EL (cell line): ENCODE data around the gene SCAMP1.
"Not testable (repeated sequence)": the region's sequence is repeated elsewhere in the genome, so short reads cannot be mapped to it uniquely, and the experiment has no call there.

Source experiments
- DNase-seq: peaks from one replicate; pipeline ENCODE4 v3.0.0-alpha.2; 2016

Gene SCAMP1, protein sequence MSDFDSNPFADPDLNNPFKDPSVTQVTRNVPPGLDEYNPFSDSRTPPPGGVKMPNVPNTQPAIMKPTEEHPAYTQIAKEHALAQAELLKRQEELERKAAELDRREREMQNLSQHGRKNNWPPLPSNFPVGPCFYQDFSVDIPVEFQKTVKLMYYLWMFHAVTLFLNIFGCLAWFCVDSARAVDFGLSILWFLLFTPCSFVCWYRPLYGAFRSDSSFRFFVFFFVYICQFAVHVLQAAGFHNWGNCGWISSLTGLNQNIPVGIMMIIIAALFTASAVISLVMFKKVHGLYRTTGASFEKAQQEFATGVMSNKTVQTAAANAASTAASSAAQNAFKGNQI

DNA sequence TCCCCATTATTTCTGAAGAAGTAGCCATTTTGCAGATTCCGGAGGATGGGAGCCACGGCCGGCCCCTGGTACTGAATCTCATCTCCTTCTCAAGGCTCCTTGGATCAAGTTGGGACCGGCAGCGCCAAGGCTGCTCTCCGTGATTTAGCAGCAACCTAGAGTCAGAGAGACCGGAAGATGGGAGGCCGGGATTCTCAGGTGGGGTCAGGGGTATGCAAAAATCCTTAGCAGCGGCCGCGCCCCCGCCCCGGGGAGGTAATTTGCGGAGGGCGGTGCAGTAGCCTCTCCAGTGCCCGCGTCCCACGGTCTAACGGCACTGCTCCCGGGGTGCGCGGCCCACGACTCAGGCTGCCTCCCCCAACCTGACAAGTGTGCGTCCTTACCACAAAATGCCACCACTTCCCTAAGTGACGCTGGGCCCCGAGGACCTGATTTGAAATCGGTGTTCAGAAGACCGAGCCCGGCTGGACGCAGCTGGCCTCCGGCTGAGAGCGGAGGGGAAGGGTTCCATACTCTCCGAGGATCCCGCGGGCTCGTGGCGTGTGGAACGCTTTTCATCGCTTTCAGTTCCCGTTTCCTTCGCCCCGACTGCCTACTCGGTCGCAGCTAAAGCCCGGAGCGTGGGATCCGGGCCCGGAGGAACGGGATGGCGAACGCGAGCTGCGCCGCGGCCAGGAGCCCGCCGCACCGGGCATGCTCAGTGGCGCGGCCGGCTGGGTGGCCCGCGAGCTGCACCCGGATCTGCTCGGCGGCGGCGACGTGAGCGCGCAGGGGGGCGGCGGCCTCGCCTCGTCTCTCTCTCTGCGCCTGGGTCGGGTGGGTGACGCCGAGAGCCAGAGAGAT is at the start of gene SCAMP1:
Gene SCAMP1 (plus strand): TSS at position 787 of the 843 bp plus-strand sequence. CDS start 55 bp downstream, at position 842.
- peak; percentile 93 for DNase-seq

DNA sequence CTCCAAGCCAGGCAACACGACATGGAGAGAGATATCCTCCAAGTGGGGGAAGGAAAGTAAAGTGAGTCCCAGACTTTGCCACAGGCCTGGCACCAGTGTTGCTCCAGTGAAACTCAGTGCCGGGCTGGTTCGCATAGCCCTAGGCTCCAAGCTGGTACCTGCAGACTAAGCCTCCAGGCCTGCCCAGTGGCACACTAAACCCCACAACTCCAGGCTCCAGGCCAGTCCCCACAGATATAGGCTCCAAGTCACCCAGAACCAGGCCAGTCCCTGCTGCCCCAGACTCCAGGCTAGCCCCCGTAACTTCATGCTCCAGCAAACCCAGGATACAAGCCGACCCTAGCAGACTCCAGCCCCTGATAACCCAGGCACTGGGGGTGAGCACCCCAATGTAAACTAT is 42.9 kb upstream of the SCAMP1 start:
- DNase-seq, result no peak

GRCh38 chr5:78318337-78318736 is 42.1 kb upstream of the SCAMP1 start:
- DNase-seq, result no peak

DNA sequence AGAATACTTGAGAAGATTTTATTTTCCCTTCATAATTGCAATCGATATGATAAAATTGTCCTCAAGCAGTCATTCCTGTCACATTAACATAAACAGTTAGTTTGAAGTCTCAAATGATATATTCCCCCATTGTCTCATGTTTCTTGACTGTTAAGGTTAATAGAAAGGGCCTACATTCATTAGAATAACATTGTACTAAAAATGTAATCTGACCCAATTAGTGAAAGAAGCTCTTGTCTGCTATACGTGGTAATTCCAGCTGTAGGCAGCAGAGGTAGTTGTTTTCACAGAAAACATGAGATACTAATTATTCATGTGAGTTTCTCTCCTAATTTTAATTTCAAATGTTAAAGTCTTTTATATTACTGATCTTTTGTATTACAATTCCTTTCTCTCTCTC is 40.0 kb upstream of the SCAMP1 start:
- peak; percentile 40 for DNase-seq

DNA sequence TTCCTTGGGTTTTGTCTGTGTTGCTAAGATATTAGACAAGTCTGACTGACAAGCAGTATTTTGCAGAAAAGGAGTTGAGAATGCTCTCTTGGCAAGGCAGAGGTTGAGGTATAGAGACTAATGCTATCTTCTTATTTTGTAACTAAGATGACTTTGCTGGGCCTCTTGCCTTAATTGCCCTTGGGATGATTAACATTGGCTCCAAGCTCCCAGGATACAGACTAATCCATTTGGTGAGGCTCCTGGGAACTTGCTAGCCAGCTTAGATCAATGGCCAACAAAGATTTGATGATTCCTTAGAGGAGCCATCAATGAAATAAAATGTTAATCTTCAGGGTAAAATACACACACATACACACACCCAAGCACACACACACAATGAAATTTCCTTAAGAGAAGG is 37.2 kb upstream of the SCAMP1 start:
- DNase-seq, result no peak

GRCh38 chr5:78326930-78327329 is 33.5 kb upstream of the SCAMP1 start:
- no peak for DNase-seq

DNA sequence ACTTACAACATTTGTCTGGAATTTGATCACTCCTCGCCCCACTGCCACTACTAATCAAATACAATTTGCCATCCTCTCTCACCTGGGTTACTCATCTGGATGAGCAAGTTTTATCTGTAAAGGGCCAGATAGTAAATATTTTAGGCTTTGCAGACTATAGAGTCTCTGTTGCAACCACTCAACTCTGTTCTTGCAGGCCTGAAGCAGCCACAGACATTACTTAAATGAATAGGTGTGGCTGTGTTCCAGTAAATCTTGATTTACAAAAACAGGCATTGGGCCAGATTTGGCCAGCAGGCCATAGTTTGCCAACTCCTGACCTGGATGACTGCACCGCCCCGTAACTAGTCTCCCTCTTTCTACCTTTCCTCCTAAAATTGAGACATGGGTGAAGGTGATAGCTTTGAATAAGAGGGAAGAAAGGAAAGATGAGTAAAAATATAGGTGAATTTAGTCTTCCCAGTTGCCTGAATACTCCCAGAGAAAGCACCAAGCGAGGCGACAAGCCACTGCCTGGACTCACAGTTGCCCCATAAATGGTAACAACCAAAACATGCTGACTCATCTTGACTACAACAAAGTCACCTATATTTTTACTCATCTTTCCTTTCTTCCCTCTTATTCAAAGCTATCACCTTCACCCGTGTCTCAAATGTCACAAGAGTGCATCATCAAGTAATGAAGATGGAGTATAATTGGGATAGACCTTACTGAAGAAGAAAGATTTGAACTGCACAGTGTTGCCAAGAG is 32.5 kb upstream of the SCAMP1 start:
- no peak for DNase-seq

DNA sequence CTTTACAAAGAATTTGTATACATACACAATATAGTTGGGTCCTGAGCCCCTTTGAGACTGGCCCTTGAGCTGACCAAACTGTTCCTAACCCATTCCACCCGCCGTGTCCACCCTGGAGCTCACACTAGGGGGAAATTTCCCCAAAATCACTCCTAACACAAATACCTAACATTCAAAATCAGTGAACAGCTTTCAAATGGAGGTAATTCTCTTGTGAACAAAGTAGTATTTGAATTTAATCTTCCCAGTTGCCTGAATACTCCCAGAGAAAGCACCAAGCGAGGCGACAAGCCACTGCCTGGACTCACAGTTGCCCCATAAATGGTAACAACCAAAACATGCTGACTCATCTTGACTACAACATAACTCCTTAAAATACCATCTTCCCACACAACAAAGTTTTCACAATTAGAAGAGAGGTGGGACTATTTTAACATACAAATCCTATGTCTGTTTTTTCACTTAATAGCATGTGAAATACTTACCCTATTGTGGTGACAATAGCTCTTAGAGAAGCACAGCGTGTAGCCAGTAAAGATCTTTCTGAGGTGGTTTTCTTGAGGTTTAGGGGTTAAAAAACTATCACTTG is 31.7 kb upstream of the SCAMP1 start:
- DNase-seq, result no peak

DNA sequence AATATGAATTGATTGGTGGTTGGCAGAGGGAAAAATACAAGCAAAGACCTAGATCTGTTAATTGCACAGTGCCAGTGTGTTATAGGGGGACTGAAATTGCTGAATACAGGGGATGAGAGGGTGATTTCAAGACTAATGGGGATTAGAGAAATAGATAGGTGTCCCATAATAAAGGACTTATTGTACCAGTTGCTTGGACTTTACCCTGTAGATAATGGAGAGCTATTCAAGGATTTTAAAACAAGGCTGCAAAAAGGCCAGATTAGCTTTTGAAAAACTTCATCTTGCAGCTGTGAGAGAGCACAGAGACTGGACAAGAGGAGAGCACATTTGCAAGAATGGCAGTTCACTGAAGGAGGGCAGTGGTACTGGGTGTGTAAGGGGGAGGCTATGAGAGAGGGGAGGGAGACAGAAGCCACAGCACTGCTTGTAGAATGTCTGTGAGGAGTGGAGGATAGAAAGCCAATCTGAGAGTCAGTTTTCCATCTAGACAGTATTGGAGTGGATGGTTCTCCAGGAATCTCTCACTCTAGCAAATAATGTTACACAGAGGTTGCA is 28.8 kb upstream of the SCAMP1 start:
- no peak for DNase-seq

DNA sequence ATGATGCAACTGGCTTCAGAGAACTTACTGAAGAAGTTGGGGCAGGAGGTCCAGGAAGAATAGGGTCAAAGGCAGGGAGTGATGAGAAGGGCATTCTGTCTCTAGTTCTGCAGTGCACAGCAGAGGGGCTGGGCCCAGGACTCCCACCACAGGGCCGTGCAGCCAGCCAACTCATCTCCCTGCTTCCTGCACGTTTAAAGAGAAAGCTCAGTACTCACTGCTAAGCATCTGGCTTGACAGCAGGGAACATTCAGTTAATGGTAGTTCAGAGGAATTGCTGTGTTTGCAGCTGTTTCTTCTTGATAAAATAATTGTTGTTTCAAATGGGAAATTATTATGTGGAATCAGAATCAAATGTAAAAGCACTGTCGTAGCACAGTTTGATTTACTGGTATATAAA is 25.6 kb upstream of the SCAMP1 start:
- no peak for DNase-seq

DNA sequence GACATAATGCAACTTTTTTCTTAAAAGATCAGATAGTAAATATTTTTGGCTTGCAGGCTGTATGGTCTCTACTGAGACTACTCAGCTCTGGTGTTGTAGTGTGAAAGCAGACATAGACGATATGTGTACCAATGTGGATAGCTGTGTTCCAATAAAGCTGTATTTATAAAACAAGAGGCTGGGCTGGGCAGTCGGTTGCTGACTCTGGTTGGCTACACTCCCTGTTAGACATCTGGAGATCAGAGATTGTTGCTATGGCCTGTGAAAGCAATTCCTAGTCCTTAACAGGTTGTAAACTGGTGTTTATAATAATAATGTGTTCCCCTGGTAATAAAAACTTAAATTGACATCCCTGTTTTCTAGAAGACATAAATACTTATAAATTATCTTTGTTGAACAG is 24.4 kb upstream of the SCAMP1 start:
- no peak for DNase-seq

- no peak for DNase-seq
Measured at GRCh38 chr5:78336698-78337097, 23.7 kb upstream of the SCAMP1 start.

- DNase-seq, result no peak
Measured at GRCh38 chr5:78339617-78340436, 20.6 kb upstream of the SCAMP1 start.

- no peak for DNase-seq
Measured at GRCh38 chr5:78341440-78341839, 19.0 kb upstream of the SCAMP1 start.

DNA sequence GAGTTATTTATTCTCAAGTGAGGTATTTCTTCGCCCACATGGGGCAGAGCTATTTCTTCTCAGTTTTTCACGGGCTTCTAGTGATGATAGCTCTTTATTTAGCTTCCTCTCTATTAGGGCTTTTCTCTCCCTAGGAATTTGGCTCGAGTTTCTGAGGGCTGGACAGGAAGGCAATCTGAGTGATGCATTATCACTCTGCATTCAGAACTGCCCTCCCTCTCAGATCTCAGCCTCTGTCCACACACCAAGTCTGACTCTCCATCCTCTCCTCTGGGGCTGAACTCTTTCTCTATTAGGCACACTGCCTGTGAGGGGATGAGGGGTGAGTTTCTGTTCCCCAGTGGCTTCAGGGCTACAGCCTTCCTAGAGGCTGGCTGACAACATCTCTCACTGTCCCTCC is 14.9 kb upstream of the SCAMP1 start:
- DNase-seq, result peak; percentile 16

GRCh38 chr5:78353520-78353919 is 6.9 kb upstream of the SCAMP1 start:
- no peak for DNase-seq

GRCh38 chr5:78354066-78354670 is 6.2 kb upstream of the SCAMP1 start:
- no peak for DNase-seq

DNA sequence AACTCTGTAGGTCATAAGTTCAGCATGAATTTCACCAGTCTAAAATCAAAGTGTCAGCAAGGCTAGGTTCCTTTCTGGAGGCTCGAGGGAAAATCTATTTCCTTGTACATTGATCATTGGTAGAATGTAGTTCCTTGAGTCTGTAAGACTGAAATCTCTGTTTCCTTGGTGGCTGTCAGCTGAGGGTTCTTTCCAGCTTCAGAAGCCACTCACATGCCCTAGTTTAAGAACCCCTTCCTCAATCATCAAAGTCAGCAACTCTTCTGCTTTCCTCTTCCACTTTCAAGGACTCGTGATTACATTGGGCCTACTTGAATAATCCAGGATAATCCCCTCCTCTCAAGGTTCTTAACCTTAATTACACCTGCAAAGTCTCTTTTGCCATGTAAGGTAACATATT is 4.9 kb upstream of the SCAMP1 start:
- no peak for DNase-seq

- DNase-seq, result not testable (repeated sequence)
Measured at GRCh38 chr5:78359455-78359830, 974 bp upstream of the SCAMP1 start.

- no peak for DNase-seq
Measured at GRCh38 chr5:78360674-78360923, 182 bp downstream of the SCAMP1 start.

DNA sequence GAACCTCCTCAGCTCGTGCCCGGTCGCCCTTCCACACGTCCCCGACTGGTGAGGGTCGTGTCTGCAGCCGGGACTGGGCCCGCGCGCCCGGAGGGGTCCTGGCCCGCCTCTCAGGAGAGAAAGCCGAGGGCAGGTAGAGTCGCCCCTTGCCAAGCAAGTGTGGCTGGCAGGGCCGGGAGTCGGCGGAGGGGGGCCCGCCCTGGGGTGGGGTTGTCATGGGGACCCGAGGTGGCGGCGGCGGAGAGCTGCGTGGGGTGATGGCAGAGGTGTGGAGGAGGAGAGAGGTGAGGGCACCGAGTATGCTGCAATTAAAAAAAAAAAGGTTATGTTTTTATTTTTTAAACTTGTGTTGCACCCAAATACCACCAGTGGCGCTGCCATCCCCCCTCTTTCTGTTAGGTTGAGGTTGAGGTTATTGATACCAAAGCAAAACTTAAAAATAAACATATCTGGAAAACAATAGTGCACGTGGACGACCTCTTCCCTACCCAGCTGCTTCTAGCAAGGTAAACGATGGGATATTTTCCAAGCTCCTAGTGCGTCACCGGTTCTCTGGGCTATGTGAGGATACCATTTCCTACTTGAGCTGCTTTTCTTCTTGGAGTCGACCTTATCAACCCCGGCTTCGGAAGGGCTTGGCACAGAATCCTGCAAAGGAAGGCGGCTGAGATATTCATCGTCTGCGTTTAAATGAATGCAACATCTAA is 660 bp downstream of the SCAMP1 start:
- DNase-seq, result peak; percentile 63
